GM23338 (cell line): ENCODE measurements around the gene PYY. TPM values are rescaled to one million over a fixed set of nuclear protein-coding genes. Genes with fewer than 3 reads are reported as not detected.

Experiments
- ATAC-seq: fragments of 200-7000 bp; cut with Tn5 transposase; 3 replicates; pipeline ENCODE4 v1.9.1; 2020
- DNase-seq: peaks from one replicate; pipeline ENCODE4 v3.0.0-alpha.2; 2015; ENCODE audit warnings: low spot score
- H2AFZ ChIP-seq: fragments of 200-600 bp; sonication (generic); 2 replicates; pipeline ENCODE4 v1.8.0; 2016; ENCODE audit warnings: antibody characterized with exemption, mild to moderate bottlenecking, moderate library complexity
- H3F3A ChIP-seq: fragments of 200-600 bp; sonication (generic); replicated peaks from 2 replicates; pipeline ENCODE4 v1.8.0; 2017; ENCODE audit warnings: antibody characterized with exemption, mixed run types, low read depth
- H3K27ac ChIP-seq: fragments of 200-600 bp; sonication (generic); 2 replicates; pipeline ENCODE4 v1.6.1; 2016; ENCODE audit warnings: low read depth
- H3K27me3 ChIP-seq: fragments of 200-600 bp; sonication (generic); 2 replicates; pipeline ENCODE4 v1.8.0; 2016; ENCODE audit warnings: mild to moderate bottlenecking, mixed run types, moderate library complexity; ENCODE audit not compliant: insufficient read depth
- H3K36me3 ChIP-seq: fragments of 200-600 bp; sonication (generic); 2 replicates; pipeline ENCODE4 v1.8.0; 2016; ENCODE audit warnings: mild to moderate bottlenecking; ENCODE audit not compliant: insufficient read depth
- H3K4me1 ChIP-seq: fragments of 200-600 bp; sonication (generic); 2 replicates; pipeline ENCODE4 v1.8.0; 2016; ENCODE audit warnings: mild to moderate bottlenecking, moderate library complexity; ENCODE audit not compliant: insufficient read depth
- H3K4me2 ChIP-seq: fragments of 200-600 bp; sonication (generic); 2 replicates; pipeline ENCODE4 v1.7.1; 2017; ENCODE audit warnings: mixed run types
- H3K4me3 ChIP-seq: fragments of 200-600 bp; sonication (generic); 2 replicates; pipeline ENCODE4 v1.6.1; 2016; ENCODE audit warnings: mixed run types
- H3K79me2 ChIP-seq: fragments of 200-600 bp; sonication (generic); replicated peaks from 2 replicates; pipeline ENCODE4 v1.8.0; 2017; ENCODE audit warnings: mild to moderate bottlenecking; ENCODE audit not compliant: insufficient read depth
- H3K9me2 ChIP-seq: fragments of 200-600 bp; sonication (generic); 2 replicates; pipeline ENCODE4 v1.8.0; 2017; ENCODE audit not compliant: insufficient read depth
- H4K20me1 ChIP-seq: fragments of 200-600 bp; sonication (generic); replicated peaks from 2 replicates; pipeline ENCODE4 v1.8.0; 2017; ENCODE audit warnings: mild to moderate bottlenecking; ENCODE audit not compliant: insufficient read depth
- H3K27ac Mint-ChIP-seq: 2 replicates; pipeline ENCODE4 v1.8.0; 2020; ENCODE audit warnings: inconsistent platforms, mild to moderate bottlenecking, moderate library complexity, mixed read lengths
- H3K27me3 Mint-ChIP-seq: 3 replicates; pipeline ENCODE4 v1.8.0; 2022; ENCODE audit warnings: low read depth, mild to moderate bottlenecking, moderate library complexity, mixed read lengths, inconsistent platforms; ENCODE audit not compliant: insufficient read depth, poor library complexity
- H3K36me3 Mint-ChIP-seq: 3 replicates; pipeline ENCODE4 v1.8.0; 2021; ENCODE audit warnings: low read depth, mild to moderate bottlenecking, inconsistent platforms, moderate library complexity, mixed read lengths
- H3K4me1 Mint-ChIP-seq: 3 replicates; pipeline ENCODE4 v1.8.0; 2020; ENCODE audit warnings: mild to moderate bottlenecking, inconsistent platforms, mixed read lengths
- H3K4me3 Mint-ChIP-seq: 3 replicates; pipeline ENCODE4 v1.8.0; 2021; ENCODE audit warnings: moderate library complexity, mild to moderate bottlenecking, inconsistent platforms, mixed read lengths
- H3K9me3 Mint-ChIP-seq: 3 replicates; pipeline ENCODE4 v1.8.0; 2020; ENCODE audit warnings: moderate library complexity, mild to moderate bottlenecking, inconsistent platforms, mixed read lengths
- EZH2phosphoT487 ChIP-seq: fragments of 200-600 bp; sonication (generic); IDR thresholded peaks from one replicate; pipeline ENCODE4 v1.8.1; 2018; ENCODE audit warnings: antibody characterized with exemption; ENCODE audit not compliant: unreplicated experiment
- JUNB ChIP-seq: IDR thresholded peaks from one replicate; pipeline ENCODE4 v1.6.1; 2016; ENCODE audit warnings: antibody characterized with exemption; ENCODE audit not compliant: unreplicated experiment
- STAT1 ChIP-seq: IDR thresholded peaks from one replicate; pipeline ENCODE4 v1.6.1; 2016; ENCODE audit warnings: antibody characterized with exemption; ENCODE audit not compliant: unreplicated experiment
- ZNF114 ChIP-seq: fragments of 250-450 bp; sonication (Bioruptor Pico); IDR thresholded peaks from 2 replicates; pipeline ENCODE4 v1.5.0; 2020; ENCODE audit warnings: mild to moderate bottlenecking, moderate library complexity
- ZNF331 ChIP-seq: fragments of 250-450 bp; sonication (Bioruptor Pico); IDR thresholded peaks from 2 replicates; pipeline ENCODE4 v1.5.0; 2020; ENCODE audit warnings: low read depth, mild to moderate bottlenecking, moderate library complexity
- polyA plus RNA-seq: library from polyadenylated mRNA; unstranded; fragments of >200 nt; fragmentation: Nextera tagmentation; extraction: Ambion mirVana; gene quantifications from 2 replicates; pipeline ENCODE4 v1.2.1, GENCODE V29; 2016
- total RNA-seq: library from RNA; depleted of rRNA; stranded (reverse); fragments of >200 nt; shearing (Covaris generic); gene quantifications from 2 replicates; pipeline ENCODE4 v1.2.3, GENCODE V29; 2014
- TF ChIP-seq, protein P1 (sequence below): IDR thresholded peaks from 2 replicates; pipeline ENCODE4 v1.6.1; 2016; ENCODE audit warnings: antibody characterized with exemption
- TF ChIP-seq, protein P2 (sequence below): IDR thresholded peaks from one replicate; pipeline ENCODE4 v1.6.1; 2018; ENCODE audit warnings: antibody characterized with exemption; ENCODE audit not compliant: unreplicated experiment
- TF ChIP-seq, protein P3 (sequence below): fragments of 250-450 bp; sonication (Bioruptor Pico); IDR thresholded peaks from 2 replicates; pipeline ENCODE4 v1.5.0; 2020; ENCODE audit warnings: mild to moderate bottlenecking, moderate library complexity
- TF ChIP-seq, protein P4 (sequence below), 2 experiments: fragments of 200-600 bp in 1 of 2; sonication (generic) in 1 of 2; conservative IDR thresholded peaks; 2 replicates each; pipeline versions ENCODE4 v1.5.1 to v1.6.1; 2016 to 2017; ENCODE audit warnings: antibody characterized with exemption in 2 of 2, low read depth in 2 of 2, mild to moderate bottlenecking in 2 of 2, moderate library complexity in 1 of 2

Gene PYY
- total and polyA plus RNA-seq, 2 experiments from 2014 or later = 0.56 to 8.5 TPM

DNA sequence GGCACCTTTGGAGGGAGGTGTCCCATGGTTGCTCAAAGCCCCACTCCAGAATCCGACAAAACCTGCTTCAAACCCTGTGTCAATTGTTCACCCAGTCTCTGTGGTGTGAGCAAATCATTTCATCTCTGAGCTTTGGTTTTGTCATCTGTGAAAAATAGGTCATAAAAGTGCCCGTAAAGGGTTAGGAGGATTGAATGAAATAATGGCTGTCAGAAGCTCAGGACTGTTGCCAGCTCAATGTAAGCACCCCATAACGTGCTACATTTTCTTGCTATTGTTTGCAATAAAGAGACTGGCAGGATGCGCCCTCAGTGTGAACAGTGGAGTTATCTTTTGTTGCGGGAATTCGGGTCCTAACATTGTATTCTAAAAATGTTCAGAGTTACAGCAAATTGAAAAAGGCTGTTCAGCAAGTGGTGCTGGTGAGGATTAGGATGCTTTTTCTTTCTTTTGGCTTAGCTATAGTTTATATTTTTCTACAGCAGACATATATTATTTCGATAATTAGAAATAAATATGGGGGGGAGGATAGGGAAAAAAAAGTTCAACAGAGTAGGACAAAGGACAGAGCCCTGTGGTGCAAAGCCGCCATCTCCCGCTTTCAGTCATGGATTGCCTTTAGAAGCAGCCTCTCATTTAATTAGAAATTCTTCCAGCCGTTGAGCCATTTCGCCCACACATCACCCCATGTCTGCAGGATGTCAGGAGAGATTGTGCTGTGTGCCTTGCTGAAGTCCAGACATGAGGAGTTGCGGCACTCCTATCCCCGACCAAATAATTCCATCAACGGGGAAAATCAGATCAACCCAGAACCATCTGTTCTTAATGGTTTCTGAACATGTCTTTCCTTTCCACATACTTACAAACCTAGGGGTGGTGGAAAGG is 20.9 kb upstream of the PYY start:
- H3K27ac Mint-ChIP-seq = no peak overlapping the region
- no peaks in the 10 kb centered on the region for H3K36me3 ChIP-seq
- no peaks in the 10 kb centered on the region for H3K4me1 Mint-ChIP-seq
- no peaks in the 10 kb centered on the region for H4K20me1 ChIP-seq
- H3K27me3 ChIP-seq = no peaks in the 10 kb centered on the region
- ATAC-seq (no peak), DNase-seq (no peak)
- TF ChIP-seq ZNF331 (CRISPR knock-in tag) (no peak), ZNF114 (CRISPR knock-in tag) (no peak), STAT1 (no peak), EZH2phosphoT487 (no peak), JUNB (no peak)
- TF ChIP-seq, protein P1, sequence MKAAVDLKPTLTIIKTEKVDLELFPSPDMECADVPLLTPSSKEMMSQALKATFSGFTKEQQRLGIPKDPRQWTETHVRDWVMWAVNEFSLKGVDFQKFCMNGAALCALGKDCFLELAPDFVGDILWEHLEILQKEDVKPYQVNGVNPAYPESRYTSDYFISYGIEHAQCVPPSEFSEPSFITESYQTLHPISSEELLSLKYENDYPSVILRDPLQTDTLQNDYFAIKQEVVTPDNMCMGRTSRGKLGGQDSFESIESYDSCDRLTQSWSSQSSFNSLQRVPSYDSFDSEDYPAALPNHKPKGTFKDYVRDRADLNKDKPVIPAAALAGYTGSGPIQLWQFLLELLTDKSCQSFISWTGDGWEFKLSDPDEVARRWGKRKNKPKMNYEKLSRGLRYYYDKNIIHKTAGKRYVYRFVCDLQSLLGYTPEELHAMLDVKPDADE = no peak
- TF ChIP-seq, protein P2, sequence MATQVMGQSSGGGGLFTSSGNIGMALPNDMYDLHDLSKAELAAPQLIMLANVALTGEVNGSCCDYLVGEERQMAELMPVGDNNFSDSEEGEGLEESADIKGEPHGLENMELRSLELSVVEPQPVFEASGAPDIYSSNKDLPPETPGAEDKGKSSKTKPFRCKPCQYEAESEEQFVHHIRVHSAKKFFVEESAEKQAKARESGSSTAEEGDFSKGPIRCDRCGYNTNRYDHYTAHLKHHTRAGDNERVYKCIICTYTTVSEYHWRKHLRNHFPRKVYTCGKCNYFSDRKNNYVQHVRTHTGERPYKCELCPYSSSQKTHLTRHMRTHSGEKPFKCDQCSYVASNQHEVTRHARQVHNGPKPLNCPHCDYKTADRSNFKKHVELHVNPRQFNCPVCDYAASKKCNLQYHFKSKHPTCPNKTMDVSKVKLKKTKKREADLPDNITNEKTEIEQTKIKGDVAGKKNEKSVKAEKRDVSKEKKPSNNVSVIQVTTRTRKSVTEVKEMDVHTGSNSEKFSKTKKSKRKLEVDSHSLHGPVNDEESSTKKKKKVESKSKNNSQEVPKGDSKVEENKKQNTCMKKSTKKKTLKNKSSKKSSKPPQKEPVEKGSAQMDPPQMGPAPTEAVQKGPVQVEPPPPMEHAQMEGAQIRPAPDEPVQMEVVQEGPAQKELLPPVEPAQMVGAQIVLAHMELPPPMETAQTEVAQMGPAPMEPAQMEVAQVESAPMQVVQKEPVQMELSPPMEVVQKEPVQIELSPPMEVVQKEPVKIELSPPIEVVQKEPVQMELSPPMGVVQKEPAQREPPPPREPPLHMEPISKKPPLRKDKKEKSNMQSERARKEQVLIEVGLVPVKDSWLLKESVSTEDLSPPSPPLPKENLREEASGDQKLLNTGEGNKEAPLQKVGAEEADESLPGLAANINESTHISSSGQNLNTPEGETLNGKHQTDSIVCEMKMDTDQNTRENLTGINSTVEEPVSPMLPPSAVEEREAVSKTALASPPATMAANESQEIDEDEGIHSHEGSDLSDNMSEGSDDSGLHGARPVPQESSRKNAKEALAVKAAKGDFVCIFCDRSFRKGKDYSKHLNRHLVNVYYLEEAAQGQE = no peak
- TF ChIP-seq, protein P3, sequence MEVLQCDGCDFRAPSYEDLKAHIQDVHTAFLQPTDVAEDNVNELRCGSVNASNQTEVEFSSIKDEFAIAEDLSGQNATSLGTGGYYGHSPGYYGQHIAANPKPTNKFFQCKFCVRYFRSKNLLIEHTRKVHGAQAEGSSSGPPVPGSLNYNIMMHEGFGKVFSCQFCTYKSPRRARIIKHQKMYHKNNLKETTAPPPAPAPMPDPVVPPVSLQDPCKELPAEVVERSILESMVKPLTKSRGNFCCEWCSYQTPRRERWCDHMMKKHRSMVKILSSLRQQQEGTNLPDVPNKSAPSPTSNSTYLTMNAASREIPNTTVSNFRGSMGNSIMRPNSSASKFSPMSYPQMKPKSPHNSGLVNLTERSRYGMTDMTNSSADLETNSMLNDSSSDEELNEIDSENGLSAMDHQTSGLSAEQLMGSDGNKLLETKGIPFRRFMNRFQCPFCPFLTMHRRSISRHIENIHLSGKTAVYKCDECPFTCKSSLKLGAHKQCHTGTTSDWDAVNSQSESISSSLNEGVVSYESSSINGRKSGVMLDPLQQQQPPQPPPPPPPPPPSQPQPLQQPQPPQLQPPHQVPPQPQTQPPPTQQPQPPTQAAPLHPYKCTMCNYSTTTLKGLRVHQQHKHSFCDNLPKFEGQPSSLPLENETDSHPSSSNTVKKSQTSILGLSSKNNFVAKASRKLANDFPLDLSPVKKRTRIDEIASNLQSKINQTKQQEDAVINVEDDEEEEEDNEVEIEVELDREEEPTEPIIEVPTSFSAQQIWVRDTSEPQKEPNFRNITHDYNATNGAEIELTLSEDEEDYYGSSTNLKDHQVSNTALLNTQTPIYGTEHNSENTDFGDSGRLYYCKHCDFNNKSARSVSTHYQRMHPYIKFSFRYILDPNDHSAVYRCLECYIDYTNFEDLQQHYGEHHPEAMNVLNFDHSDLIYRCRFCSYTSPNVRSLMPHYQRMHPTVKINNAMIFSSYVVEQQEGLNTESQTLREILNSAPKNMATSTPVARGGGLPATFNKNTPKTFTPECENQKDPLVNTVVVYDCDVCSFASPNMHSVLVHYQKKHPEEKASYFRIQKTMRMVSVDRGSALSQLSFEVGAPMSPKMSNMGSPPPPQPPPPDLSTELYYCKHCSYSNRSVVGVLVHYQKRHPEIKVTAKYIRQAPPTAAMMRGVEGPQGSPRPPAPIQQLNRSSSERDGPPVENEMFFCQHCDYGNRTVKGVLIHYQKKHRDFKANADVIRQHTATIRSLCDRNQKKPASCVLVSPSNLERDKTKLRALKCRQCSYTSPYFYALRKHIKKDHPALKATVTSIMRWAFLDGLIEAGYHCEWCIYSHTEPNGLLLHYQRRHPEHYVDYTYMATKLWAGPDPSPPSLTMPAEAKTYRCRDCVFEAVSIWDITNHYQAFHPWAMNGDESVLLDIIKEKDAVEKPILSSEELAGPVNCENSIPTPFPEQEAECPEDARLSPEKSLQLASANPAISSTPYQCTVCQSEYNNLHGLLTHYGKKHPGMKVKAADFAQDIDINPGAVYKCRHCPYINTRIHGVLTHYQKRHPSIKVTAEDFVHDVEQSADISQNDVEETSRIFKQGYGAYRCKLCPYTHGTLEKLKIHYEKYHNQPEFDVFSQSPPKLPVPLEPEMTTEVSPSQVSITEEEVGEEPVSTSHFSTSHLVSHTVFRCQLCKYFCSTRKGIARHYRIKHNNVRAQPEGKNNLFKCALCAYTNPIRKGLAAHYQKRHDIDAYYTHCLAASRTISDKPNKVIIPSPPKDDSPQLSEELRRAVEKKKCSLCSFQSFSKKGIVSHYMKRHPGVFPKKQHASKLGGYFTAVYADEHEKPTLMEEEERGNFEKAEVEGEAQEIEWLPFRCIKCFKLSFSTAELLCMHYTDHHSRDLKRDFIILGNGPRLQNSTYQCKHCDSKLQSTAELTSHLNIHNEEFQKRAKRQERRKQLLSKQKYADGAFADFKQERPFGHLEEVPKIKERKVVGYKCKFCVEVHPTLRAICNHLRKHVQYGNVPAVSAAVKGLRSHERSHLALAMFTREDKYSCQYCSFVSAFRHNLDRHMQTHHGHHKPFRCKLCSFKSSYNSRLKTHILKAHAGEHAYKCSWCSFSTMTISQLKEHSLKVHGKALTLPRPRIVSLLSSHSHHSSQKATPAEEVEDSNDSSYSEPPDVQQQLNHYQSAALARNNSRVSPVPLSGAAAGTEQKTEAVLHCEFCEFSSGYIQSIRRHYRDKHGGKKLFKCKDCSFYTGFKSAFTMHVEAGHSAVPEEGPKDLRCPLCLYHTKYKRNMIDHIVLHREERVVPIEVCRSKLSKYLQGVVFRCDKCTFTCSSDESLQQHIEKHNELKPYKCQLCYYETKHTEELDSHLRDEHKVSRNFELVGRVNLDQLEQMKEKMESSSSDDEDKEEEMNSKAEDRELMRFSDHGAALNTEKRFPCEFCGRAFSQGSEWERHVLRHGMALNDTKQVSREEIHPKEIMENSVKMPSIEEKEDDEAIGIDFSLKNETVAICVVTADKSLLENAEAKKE (CRISPR knock-in tag) = no peak
- TF ChIP-seq, protein P4, sequence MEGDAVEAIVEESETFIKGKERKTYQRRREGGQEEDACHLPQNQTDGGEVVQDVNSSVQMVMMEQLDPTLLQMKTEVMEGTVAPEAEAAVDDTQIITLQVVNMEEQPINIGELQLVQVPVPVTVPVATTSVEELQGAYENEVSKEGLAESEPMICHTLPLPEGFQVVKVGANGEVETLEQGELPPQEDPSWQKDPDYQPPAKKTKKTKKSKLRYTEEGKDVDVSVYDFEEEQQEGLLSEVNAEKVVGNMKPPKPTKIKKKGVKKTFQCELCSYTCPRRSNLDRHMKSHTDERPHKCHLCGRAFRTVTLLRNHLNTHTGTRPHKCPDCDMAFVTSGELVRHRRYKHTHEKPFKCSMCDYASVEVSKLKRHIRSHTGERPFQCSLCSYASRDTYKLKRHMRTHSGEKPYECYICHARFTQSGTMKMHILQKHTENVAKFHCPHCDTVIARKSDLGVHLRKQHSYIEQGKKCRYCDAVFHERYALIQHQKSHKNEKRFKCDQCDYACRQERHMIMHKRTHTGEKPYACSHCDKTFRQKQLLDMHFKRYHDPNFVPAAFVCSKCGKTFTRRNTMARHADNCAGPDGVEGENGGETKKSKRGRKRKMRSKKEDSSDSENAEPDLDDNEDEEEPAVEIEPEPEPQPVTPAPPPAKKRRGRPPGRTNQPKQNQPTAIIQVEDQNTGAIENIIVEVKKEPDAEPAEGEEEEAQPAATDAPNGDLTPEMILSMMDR (conservative IDR thresholded peaks at IDR 0.05; ENCODE audit: low read depth in 2 of 2) = no peak
- no peaks in the 10 kb centered on the region for H3K9me2 ChIP-seq
- H3K36me3 Mint-ChIP-seq = no peaks in the 10 kb centered on the region
- H3K27me3 Mint-ChIP-seq = no peaks in the 10 kb centered on the region
- H3K4me1 ChIP-seq = no peaks in the 10 kb centered on the region
- H2AFZ ChIP-seq = no peak overlapping the region
- no peaks in the 10 kb centered on the region for H3K79me2 ChIP-seq
- H3K4me2 ChIP-seq = no peak overlapping the region
- H3K4me3 Mint-ChIP-seq = no peak overlapping the region
- H3K27ac ChIP-seq = no peak overlapping the region
- H3K9me3 Mint-ChIP-seq = no peaks in the 10 kb centered on the region
- H3F3A ChIP-seq = 0 out of 2 replicates have a peak, but pooled peaks cover 3% of the 10 kb centered on the region
- H3K4me3 ChIP-seq = no peak overlapping the region
